Ishikawa (cell line): ENCODE measurements around the gene RNF212B.

ENCODE experiments used
- CEBPB ChIP-seq: IDR thresholded peaks from 2 replicates; pipeline ENCODE4 v1.6.1; 2012
- CREB1 ChIP-seq: IDR thresholded peaks from 2 replicates; pipeline ENCODE4 v1.6.1; 2012; ENCODE audit warnings: low read depth
- EGR1 ChIP-seq: IDR thresholded peaks from 2 replicates; pipeline ENCODE4 v1.6.1; 2012
- EP300 ChIP-seq: IDR thresholded peaks from 2 replicates; pipeline ENCODE4 v1.6.1; 2012; ENCODE audit warnings: borderline replicate concordance
- FOXM1 ChIP-seq: IDR thresholded peaks from 2 replicates; pipeline ENCODE4 v1.6.1; 2012; ENCODE audit warnings: low read depth, borderline replicate concordance
- MAX ChIP-seq: IDR thresholded peaks from 2 replicates; pipeline ENCODE4 v1.6.1; 2012
- NFIC ChIP-seq: IDR thresholded peaks from 2 replicates; pipeline ENCODE4 v1.6.1; 2012
- RAD21 ChIP-seq: IDR thresholded peaks from 2 replicates; pipeline ENCODE4 v1.6.1; 2012; ENCODE audit warnings: low read depth
- REST ChIP-seq: IDR thresholded peaks from 2 replicates; pipeline ENCODE4 v1.6.1; 2012; ENCODE audit warnings: low read depth, mild to moderate bottlenecking
- TAF1 ChIP-seq: IDR thresholded peaks from 2 replicates; pipeline ENCODE4 v1.6.1; 2012; ENCODE audit warnings: low read depth, mild to moderate bottlenecking
- TCF12 ChIP-seq: IDR thresholded peaks from 2 replicates; pipeline ENCODE4 v1.6.1; 2012; ENCODE audit warnings: low read depth
- TEAD4 ChIP-seq: IDR thresholded peaks from 2 replicates; pipeline ENCODE4 v1.6.1; 2012
- USF1 ChIP-seq: IDR thresholded peaks from 2 replicates; pipeline ENCODE4 v1.6.1; 2012
- YY1 ChIP-seq: IDR thresholded peaks from 2 replicates; pipeline ENCODE4 v1.6.1; 2012; ENCODE audit warnings: low read depth
- ZBTB7A ChIP-seq: IDR thresholded peaks from 2 replicates; pipeline ENCODE4 v1.6.1; 2012; ENCODE audit warnings: low read depth

Gene RNF212B

GRCh38 chr14:23275412-23275811 is 37.7 kb downstream of the RNF212B start:
- no peak for TF ChIP-seq MAX
- no peak for TF ChIP-seq CEBPB
- TF ChIP-seq USF1, result no peak

- TF ChIP-seq TAF1, result no peak
- TF ChIP-seq NFIC, result no peak
- no peak for TF ChIP-seq MAX
- no peak for TF ChIP-seq TEAD4
- no peak for TF ChIP-seq ZBTB7A
- no peak for TF ChIP-seq CEBPB
- TF ChIP-seq REST, result no peak
- TF ChIP-seq TCF12, result no peak
- TF ChIP-seq EP300, result no peak
These were observed 39.5 kb downstream of the RNF212B start for GRCh38 chr14:23277189-23277588.

DNA sequence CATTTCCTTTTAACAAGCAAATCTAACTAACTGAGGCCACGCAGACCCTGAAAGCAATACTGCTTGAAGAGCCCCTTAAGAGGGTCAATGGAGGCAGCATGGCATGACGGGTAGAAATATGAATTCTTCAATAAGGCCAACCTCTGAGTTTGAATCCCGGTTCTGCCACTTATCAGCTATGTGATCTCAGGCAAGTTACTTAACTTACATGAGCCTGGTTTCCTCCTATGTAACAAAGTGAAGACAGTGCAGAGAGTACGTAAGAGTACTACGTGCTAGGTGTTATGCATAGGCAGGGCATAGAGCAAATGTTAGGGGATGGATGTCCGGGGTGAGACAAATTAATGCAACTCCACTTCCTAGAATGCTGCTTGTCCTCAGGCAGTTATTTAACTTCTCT is 43.5 kb downstream of the RNF212B start:
- TF ChIP-seq CEBPB, result no peak
- no peak for TF ChIP-seq REST
- no peak for TF ChIP-seq TEAD4
- TF ChIP-seq NFIC, result no peak
- TF ChIP-seq TAF1, result no peak
- TF ChIP-seq EP300, result no peak
- no peak for TF ChIP-seq ZBTB7A
- no peak for TF ChIP-seq FOXM1
- no peak for TF ChIP-seq EGR1
- no peak for TF ChIP-seq MAX
- no peak for TF ChIP-seq YY1
- no peak for TF ChIP-seq TCF12
- no peak for TF ChIP-seq CREB1
- TF ChIP-seq USF1, result no peak
- no peak for TF ChIP-seq RAD21

- TF ChIP-seq TAF1 (no peak), RAD21 (no peak), CREB1 (no peak), CEBPB (no peak), USF1 (no peak), TCF12 (no peak), NFIC (no peak), YY1 (no peak), TEAD4 (no peak), FOXM1 (no peak)
These were observed 47.2 kb downstream of the RNF212B start for GRCh38 chr14:23284654-23285529.

DNA sequence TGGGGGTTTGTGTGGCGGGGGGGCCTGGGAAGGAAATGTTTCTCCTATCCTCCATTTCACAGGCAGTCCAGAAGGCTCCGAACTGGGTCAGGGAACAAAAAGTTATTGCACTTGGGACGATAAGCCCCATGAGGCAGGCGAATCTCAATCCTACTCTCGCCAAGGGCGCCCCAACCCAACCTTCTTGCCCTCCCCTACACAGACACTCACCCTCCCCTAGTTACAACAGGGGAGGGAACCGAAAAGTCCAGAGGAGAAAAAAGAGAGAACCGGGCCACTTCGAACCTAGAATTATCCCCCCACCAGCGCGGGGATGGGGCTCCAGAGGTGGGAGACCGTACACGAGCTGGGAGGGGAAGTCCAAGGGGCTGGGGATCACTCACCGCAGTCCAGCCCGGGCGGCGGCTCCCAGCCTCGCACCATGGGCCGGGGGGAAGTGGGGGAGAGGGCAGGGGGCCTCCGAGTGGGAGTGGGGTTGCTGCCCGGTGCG is 47.8 kb downstream of the RNF212B start:
- TF ChIP-seq ZBTB7A, result peak; percentile 75
- no peak for TF ChIP-seq RAD21
